CD4-positive, alpha-beta T cell treated with Interleukin-6 for 4 hours (primary cell): Measurements from ENCODE around the gene AFF3.

ENCODE experiments used
- DNase-seq: peaks from one replicate; pipeline ENCODE4 v3.0.0-alpha.2; 2020; ENCODE audit warnings: mixed read lengths

AFF3 gene

DNA sequence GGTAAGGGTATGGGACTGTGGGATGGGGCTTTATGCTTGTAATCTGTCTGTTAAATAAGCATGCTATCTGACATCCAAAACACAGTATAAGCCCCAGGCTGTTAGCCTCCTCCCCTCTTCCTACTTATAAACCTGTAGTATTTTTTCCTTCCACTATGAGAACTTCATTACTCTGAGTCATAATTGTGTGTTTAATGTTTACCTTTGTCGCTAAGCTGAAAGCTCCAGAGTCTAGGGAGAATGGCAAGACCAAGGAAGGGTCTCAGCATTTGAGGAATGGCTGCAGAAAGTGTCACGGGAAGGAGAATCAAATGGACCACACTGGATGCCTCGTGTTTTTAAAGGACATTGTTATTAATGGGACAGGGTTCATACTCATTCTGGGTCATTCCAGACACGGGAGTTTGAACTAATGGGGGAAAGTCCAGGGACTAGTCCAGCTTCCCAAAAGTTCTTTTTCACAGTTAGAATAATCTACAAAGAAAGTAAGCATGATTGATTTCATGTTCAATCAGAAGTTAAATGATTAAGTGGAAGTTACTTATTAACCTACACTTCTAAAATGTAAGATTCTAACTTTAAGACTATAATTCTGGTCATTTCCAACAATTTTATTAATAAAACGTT is 292.2 kb downstream of the AFF3 start:
- DNase-seq: no peak

DNA sequence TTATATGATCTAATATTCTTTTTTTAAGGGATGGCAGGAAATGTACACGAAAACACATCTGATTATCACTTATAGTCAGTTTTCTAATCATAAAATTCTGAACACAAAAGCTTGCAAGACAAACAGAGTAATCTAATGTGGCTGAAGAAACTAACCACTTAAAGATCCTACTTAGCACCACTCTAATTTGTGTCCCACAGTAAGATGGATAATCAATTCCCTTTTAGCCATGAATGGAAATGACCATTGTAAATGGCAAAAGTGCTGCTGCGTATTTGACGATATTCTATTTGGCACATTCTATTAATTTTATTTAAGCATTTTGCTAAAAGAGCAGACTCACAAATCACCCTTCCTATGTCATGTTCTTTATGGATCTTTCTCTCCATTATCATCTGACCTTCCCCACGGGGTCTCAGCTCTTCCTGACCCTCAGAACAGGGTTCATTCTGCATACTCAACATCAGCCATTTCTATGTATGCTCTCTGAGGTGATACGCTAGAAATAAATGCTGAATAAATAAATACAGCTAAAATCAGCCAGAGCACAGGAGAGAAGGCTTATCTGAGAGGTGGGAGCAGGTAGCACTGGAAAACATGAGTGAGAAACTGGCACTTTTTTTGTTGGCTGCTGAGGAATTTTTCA is 295.8 kb downstream of the AFF3 start:
- no peak for DNase-seq

DNA sequence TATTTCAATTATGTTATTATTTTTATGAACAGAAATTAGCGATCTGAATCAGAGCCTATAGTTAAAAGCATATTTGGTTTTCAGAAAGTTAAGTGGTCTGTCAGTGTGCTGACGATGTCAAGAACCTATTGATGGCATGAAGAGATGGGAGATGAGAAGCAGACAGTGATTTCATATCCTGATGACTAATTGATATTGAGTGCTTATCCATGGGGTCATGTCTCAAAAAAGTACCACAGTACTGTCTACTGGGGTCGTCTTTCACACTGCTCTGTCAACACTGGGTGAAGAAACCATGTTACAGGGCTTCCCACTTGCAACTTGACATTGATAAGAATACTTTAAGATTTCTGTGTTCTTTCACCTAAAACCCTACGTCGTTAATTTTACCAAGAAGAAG is 297.1 kb downstream of the AFF3 start:
- DNase-seq: no peak

DNA sequence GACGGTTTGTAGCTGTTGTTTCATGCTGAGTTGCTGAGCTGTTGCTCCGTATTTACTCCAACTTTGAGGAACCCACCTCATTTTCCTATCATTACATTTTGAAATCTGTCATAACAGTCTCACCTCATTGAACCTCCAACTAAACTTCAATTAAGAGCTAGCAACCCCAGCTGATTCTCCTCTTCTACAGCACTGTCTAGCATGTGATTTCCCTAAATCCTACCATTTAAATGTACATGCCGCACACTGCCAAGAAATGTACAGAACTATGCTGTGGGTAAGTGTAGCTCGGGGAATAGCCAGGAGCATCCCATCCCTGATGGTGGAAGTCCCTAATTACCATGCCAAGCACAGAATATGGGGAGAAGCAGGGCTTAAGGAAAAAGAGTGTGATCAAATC is 299.9 kb downstream of the AFF3 start:
- DNase-seq: no peak

DNA sequence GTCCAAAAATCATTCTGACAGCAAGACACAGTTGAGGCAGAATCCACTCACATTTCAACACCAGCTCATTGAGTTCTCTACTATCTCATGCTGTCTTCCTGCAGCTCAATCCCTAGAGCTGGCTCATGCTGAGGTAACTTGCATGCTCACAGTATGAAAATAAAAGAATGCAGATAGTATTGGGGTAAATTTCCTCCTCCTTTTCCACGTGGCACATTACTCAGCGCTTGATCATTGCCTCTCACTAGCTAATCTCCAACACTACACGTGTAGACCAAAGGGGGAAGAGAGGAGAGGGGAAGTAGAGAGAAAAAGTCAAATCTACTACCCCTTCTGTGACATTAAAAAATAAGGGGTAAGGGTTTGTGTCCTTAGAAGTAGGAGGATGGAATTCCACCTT is 300.6 kb downstream of the AFF3 start:
- no peak for DNase-seq

DNA sequence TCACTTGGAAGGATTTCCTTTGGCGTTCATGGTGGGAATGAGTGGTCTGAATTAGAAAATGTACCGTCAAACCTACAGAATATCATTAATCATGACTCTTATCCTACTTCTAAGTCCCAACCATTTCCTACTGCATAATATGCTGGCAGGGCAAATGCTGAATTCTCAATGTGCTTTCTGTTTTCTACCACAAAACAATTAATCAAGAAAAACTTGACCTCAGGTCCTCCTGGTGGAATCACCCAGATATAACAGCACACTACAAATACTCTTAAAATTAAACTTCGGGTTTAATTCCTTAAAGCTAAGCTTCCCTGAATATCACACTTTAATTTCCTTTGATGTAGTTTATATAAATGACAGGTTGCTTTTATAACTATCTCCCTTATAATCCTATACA is 301.6 kb downstream of the AFF3 start:
- no peak for DNase-seq

DNA sequence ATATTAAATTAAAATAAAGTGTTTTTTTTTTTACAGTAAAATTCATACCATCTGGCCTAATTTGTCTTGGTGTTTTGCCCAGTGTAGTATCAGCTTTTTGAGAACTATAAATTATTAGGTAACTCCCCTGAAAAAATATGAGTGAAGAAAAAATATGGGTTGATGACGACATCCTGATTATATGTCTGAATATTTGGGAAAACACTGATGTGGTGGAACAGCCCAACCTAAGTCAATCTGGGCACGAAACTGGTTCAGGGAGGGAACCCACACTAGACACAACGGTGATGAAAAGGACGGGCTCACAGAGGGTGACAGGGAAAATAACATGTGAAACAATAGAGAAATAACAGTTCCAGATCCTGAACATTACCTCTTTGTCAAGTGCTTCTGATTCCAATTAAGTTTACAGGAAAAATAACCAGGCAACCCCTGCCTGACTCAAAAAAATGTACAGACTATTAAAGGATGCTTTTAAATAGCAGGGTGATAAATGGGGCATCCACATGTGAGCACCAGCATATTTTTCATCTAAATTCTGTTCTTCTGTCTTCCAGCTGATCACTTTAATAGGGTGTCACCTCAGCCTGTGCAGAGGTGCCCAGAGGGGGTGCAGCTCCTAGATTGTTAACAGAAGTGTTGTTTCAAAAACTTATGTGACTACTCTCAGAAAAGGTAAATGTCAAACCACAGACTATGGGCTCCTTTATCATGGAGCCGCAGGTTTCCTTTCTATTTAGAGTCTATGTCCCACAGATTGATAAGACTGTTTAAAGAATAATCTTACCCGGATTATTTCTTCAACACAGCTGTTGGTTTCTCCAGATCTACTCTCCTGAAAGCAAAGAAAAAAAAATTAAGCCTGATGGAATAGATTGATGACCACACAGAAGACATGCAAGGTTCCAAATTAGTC is 305.4 kb downstream of the AFF3 start:
- no peak for DNase-seq

DNA sequence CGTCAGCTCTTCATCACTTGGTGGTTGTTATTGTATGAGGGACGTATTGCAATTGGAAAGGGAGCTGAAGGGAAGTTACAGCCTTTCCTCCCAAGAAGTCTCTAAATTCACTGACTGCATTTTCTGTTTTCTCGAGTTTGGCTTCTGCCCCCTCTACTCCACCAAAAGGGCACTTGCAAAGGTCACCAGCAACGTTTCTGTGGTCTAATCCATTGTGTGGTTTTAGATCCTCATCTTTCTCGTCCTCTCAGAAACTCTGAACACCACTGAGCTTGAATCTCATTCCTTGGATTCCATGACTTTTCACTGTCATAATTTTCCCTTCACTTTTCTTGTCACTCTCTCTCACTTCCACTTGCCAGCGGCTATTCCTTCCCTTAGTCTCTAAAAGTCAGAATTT is 308.0 kb downstream of the AFF3 start:
- no peak for DNase-seq

DNA sequence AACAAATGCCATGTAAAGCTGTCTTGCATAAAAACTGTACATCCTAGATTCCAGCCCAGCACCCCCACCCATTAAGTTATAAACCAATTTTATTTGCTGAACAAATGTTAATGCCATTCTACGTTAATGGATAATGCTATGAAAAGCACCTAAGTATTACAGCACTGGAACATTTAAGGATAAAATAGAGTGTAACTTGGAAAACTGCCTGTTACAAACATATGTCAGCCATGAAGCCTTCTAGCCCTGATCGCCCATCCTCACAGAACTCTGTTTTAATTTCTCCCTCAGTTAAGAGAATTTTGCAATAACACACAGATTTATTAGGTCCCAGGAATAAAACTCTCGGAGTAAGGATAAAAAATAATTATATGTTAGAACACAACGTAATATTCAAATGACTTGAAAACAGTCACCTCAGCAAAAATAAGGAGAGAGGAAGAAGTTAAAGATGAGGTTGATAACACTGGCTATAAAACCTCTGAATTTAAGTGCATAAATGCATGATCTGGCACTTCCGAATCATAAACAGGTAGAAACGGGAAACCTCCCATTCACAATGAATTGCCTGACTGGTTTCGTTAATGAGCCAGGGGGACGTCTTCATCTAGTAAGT is 308.7 kb downstream of the AFF3 start:
- DNase-seq: no peak

DNA sequence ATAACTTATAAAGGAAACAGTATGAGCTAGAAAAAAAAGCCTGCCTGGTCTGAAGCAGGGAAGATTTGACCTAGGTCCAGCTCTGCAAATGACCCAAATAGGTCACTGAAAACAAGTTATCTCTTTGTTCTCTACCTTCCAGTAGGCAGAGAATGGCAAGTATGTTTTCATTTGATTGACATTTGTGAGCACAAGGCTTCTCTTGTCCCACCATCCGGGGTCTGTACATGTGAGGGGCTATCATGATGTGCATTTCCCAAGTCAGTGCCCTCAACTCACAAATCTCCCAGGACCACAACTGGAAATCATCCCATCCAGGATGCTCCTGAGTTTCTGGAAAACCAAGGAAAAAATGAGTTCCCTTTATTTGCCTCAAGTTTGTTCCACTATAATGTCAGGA is 309.5 kb downstream of the AFF3 start:
- no peak for DNase-seq

DNA sequence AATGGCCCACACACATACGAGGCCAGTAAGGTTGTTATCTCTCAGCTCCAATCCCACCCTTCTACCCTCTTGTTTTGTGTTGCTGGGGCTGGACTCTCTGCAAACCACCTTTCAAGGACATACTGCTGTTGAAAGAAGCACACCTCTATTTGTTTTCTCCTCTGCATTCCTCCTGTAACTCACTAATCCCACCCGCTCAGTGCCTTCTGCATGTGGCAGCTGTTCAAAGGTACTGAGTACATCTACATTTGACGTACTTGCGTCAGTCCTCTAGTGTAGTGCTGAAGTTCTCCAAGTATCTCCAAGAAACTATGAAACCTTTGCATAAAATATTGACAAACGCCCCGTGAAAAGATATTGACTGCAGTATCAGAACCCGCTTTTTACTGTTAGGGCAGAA is 310.6 kb downstream of the AFF3 start:
- no peak for DNase-seq

DNA sequence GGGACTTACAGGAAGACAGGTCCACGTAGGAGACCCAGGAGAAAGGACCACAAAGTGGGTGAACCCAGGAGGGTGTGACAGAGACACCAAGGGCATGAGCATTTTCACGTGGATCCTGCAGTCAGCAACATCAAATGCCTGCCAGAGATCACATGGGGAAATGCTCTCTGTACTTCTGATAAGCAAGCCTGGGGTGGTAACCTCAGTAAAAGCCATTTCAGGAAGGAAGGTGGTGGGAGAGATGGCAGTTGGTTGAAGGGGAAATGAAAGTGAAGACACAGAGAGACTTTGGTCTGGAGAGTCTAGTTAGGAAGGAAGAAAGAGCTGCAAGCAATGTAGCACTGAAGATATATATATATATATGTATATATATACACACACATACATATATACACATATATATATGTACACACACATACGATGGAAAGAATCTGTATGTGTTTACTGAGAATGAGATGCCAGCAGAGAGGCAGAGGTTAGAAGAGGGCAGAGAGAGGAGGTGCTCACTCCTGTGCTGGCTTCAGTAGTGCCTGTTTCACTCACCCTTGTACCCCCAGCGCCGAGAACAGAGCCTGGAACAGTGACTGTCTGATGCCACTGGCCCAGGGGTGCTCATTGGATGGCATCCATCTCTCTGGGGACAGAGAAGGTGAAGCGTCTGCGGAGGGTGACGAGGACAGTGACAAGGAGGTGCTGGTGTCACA is 314.9 kb downstream of the AFF3 start:
- no peak for DNase-seq

DNA sequence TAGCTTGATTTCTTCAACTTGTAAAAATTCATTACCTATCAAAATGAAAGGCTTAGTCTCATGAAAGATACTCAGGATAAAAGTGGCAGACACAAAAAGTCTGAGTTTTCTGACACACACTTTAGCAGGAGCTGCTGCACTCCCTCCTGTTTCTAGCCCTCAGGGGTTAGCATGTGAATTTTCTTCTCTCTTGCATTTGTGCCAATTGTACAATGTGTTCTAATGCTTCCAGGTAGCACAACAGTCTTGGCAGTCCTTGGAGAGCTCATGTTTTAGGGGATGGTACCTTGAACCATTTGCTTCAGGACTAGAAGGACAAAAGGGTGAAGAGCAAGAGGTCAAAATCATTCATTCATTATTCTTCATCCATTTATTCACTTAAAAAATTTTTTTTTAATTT is 316.8 kb downstream of the AFF3 start:
- no peak for DNase-seq

DNA sequence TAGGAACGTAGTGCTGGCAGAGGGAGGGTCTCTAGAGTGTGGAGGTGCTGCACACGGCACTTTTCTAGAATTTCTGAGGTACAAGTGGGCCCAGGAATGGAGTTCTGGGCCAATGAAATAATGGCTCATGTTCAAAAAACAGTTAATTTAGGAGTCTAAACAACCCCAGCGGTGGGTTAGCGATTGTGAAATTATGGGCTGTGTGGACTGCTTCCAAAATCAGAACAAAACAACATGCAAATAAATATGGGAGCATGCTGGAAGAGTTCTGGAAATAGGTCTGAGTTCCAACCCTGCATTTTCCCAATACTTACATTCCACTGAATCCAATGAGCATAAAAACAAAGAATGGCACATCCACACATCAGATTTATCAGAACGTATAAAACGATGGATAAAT is 317.6 kb downstream of the AFF3 start:
- DNase-seq: no peak

DNA sequence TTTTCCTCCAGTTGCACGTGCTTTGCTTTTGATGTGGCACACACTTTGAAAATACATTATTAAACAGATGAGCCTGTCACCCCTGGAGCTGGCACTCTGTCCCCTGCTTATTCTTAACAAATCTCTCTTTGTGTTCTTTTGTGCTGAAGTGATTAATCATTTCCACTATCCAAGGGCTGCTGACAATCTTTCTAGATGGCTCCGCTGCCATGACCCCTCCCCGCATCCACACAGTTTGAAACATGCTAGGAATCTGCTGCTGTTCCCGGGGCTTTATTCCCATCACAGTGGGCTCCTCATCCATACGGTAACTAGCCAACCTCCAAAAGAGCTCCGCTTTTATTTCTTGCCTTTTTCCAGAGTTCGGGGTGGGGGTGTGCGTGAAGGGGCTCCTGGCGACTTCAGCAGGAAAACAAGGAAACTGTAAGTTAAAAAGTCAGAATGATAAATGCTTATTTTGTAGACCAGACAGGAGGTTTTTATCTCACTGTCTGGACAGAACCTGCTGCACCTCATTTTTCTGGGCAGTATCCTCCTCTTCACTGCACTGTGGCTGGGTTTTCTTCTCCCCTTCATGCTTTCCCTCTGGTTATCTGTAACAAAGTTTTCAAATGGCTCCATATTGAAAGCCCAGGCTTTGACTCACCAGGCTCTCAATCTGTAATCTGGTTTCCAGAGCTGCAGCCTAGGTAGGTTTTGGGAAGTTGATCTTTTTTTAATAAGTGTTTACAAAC is 319.7 kb downstream of the AFF3 start:
- DNase-seq: no peak

DNA sequence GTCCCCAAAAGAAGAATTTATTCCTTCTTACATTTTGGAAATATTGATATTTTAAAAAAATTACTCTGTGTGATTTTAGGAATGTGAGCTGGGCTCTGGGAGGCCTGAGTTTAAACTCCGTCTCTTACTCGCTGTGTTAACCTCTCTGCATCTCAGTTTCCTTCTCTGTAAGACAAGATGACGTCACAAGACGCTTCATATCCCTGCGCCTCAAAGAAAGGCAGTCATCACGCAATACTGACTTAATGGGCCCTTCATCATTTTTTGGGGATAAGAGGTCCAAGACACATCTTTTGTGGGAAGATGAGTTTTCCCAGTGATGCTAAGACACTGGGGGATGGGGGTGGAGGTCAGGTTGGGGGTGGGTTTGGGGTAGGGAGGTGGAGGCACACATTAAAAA is 320.4 kb downstream of the AFF3 start:
- DNase-seq: no peak

DNA sequence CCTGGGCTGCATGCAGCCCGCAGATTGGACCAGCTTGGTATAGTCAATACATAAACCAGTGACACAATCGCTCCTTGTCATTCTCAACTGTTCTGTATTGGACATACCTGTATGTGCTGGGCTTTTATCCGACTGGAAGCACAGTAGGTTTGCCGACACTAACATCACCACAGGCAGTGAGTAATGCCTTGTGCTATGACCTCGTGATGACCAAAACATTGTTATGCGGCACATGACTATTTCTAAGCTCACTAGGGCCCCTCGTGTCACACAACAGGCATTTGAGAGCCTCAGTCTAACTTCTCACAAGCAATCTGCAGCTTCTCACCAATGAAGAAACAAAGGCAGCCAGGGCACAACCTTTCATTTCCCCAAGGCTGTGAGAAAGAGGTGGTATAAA is 320.8 kb downstream of the AFF3 start:
- no peak for DNase-seq

DNA sequence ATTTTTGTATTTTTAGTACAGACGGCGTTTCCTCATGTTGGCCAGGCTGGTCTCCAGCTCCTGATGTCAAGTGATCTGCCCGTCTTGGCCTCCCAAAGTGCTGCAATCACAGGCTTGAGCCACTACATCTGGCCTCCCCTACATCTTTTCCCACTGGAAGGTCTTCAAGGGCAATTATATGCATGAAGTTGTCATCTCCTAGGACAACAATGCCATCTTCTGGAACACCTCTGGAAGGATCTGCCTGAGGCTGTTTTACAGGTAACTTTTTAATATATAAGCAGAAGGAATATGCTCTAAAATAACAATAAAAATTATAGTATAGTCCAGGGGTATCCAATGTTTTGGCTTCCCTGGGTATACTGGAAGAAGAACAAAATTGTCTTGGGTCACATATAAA is 321.4 kb downstream of the AFF3 start:
- DNase-seq: no peak

DNA sequence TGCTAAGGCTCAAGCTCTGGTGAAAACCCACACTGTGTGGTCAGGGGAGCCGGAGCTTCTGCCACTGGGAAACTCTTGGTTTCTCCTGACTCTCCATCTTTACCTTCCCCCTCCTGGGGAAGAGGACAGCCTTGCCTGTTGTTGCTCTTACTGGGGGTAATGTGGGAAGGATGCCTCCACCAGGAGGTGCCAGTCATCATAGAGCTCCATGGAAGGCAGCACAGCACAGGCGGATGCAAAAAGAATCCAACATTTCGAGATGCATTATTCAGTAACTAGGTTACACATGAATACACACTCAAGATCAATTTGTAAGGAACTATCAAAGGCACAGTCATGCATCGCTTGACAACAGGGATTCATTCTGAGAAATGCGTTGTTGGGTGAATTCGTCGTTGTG is 322.6 kb downstream of the AFF3 start:
- DNase-seq: no peak

DNA sequence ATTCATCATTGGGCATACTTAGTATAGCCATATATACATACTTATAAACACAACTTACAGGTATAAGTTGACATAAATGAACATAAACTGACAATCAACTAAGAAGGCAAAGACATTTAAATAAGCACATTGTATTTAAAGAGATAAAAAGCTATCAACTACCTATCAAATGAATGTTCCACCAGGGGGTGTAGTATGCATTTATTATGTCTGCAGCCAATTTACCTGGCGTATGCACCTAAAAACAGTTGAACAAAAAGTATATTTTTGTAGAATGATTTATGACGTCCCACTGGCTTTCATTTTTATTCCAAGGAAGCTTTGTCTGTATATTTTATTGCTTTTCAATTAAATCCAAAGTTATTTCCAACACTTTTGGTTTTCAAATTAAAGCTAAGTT is 323.5 kb downstream of the AFF3 start:
- DNase-seq: no peak

DNA sequence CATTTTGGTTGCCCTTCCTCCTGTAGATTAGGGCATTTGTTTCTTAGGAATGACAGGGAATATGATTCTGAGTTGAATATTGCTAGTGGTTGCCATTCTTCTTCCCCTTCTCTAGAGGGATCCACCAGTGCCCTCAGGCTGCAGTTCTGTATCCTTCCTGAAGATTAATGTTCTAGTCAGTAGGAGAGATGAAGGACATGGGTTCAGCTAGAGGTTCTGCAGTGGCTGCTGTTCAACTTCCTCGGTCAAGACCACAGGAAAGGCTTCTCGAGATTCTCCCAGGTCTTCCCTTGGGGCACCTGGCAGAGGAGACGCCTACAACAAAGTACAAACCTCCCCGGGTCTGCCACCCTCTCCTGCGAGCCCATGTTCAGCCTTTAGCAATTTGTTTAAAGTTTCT is 325.5 kb downstream of the AFF3 start:
- no peak for DNase-seq

DNA sequence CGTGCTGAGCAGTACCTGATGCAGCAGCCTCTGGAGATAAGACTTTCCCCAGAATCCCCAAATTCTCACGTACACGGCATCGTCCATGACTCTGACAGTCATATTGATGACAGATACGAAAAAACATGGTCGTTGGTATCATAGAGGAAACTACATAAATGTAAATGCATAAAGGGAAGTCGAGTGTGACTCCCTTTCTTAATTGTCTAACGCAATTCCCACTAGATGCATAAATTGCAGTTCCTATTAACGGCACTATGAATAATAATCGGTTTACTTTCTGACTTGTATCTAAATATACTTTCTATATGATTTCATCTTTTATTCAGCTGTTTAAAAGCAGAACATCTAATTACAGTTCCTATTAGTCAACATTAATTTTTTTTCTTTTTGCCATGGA is 330.0 kb downstream of the AFF3 start:
- no peak for DNase-seq
